Activated effector memory CD4-positive, alpha-beta T cell treated with anti-CD3 and anti-CD28 coated beads, Interleukin-2, amount 50 U/mL, for 16 hours (primary cell): ENCODE data around the gene NFATC2.
A peak's percentile ranks its signal among the peaks of the same experiment; 100 is the strongest.

Experiments
- DNase-seq: peaks from one replicate; pipeline ENCODE4 v3.0.0-alpha.2; 2020

The NFATC2 gene

GRCh38 chr20:51469578-51470498 is 72.7 kb downstream of the NFATC2 start:
- DNase-seq, result peak; percentile 60

DNA sequence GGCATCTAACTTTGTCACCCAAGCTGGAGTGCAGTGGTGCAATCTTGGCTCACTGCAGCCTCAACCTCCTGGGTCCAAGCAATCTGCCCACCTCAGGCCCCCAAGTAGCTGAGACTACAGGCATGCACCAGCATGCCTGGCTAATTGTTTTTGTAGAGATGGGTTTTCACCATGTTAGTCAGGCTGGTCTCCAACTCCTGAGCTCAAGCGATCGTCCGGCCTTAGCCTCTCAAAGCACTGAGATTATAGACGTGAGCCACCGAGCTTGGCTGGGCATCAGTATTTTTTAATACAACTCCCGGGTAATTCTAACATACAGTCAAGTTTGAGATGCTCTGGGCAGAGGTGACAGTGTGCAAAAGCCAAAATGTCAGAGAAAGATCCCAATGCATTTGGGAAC is 73.5 kb downstream of the NFATC2 start:
- DNase-seq, result peak; percentile 37

- no peak for DNase-seq
Observed at GRCh38 chr20:51468636-51469035, 73.9 kb downstream of the NFATC2 start.

DNA sequence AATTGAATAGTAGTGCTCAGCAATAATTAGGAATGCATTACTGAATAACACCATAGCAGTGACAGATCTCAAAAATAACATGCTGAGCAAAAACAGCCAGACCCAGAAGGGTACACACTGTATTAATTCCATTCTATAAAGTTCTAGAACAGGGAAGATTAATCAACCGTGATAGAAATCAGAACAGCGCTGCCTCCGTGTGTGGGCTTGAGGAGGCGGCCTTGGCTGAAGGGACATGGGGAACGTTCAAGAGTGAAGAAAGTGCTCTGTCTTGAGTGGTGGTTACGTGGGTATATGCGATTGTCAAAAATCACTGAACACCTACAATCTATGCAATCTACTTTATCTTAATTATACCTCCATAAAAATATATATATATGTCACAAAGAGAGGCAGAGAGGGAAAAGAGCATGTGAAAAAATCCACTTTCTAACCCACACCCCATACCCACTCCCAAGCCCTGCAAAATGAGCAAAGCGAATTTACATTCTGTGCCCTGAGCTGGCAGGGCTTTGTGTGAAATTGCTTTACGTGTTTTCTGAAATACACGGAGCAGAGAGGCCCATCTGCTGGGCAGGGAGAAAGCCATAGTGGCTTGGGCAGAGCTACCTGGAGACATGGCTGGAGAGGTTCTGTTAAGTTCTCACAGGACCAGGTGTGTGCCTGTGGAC is 74.4 kb downstream of the NFATC2 start:
- peak; percentile 41 for DNase-seq

DNA sequence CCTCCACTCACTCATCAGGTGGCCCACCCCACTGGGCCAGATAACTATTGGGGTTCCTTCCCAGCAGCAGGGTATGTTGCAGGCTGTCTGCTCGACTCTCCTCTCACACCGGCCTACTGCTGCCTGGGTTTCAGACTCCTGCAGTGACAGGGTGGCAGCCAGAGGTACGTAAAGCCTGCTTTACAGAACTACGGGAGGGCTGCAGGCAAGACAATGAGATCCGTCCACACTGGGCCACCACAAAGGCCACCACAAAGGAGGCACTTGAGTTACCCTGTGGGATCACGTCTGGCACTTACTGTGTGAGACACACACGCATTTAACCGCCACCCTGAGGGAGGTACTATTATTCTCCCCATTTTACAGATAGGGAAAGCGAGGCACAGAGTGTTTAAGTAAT is 78.5 kb downstream of the NFATC2 start:
- peak; percentile 54 for DNase-seq

DNA sequence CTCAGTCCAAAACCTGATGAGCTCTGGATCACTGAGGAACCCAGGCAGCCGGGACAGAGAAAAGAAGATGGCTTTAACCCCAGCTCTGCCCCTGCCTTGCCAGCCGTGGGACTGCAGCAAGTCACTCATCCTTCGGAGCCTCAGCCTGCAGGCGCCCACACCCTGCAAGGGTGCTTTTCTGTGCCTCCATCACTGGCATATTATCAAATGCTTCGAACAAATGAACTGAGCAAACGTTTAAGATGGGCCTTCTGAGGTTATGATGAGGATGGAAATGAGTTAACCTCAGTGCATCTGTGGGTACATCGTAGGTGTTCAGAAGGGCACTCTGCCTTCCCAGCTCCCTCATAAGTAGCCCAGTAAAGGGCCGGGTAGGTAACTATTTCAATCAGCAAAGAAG is 79.0 kb downstream of the NFATC2 start:
- peak; percentile 62 for DNase-seq

DNA sequence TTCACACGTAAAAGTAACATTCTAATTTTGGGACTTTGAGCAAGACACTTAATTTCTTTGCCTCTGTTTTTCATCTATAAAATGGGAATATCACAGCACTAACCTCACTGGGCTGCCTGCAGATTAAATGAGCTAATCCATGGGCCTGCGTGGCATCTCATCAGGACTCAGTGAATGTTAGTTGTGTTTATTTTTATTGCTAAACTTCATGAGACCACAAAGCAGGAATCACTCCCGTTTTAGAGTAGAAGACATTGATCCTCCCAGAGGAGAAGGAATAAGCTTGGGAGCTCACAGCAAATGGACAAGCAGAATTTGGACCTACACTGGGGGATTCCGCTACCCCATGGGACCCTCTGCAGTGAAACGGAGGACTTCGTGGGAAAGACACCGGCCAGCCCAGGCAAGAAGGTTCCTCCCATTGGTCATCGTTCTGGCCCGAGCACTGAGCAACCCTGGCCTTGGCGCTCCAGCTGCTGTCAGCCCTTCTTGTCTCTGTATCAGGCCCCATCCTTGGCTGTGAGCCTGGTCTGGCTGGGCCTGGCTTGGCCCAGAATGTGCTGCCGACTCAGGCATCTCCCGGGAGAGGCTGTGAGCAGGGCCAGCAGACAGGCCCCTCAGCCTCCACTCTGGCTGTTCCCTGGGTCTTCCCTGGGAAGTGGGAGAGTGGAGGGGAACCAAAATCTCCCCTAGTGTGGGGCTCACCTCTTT is 79.8 kb downstream of the NFATC2 start:
- DNase-seq, result peak; percentile 39

- peak; percentile 28 for DNase-seq
Observed at GRCh38 chr20:51461846-51462245, 80.7 kb downstream of the NFATC2 start.

DNA sequence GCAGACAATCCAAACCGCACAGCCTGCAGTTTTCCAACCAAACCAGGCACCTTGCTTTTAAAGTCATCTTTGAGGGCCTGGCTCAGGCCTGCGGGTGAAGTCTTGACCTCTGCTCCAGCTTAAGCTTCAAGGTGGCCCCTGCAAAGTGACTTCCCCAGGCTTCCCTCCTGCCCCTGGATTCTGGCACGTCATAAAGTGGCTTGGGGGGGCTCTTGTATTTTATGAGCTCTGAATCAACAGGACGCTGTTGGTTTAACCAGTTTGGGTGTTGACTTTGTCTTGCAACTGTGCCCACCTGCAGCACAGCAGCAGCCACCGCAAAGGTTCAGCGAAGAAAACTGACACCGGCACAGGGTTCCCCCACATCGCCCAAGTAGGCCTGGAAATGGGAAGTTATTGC is 81.2 kb downstream of the NFATC2 start:
- peak; percentile 24 for DNase-seq

GRCh38 chr20:51460569-51461265 is 81.8 kb downstream of the NFATC2 start:
- peak; percentile 22 for DNase-seq

DNA sequence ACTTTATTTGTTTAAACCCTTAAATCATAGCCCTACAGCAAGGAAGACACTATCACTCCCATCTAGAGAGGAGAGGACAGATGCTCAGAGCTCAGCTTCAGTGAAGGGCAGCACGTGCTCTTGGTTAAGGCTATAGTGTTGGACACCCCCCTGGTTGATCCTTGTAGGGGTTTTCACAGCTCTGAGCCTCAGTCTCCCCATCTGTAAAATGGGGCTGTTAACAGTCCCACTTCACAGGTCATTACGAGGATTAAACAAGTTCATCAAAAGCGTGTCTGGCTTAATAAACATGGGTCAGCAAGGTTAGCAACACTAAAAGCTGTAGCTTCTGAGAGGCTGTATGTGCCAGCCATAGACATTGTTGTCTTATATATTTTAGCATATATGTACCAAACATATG is 82.4 kb downstream of the NFATC2 start:
- no peak for DNase-seq

DNA sequence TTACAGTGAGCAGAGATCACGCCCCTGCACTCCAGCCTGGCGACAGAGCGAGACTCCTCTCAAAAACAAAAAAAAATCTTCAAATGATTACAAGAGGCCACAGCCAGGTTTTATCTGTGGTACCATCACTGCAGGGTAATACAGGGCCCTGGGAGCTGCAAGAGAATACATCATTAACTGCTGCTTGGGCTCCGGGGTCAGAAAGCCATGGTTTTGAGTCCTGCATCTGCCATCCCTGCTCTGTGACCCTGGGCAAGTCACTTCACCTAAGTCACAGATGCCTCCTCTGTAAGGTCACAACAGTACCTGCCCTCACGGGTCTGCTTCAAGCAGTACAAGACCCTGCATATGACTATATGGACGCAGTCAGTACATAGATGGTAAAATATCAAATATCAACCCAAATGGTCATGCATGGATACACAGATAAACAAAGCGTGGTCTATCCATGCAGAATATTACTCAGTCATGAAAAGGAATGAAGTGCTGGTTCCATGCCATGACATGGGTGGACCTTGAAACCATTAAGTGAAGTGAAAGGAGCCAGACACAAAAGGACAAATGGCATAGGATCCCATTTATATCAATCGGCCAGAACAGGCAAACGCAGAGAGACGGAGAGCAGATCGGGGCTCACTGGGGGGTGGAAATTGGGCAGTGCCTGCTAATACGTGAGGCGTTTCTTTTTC is 83.6 kb downstream of the NFATC2 start:
- DNase-seq, result no peak

GRCh38 chr20:51457533-51457932 is 85.0 kb downstream of the NFATC2 start:
- DNase-seq, result peak; percentile 50

GRCh38 chr20:51456511-51457509 is 85.7 kb downstream of the NFATC2 start:
- peak; percentile 69 for DNase-seq

GRCh38 chr20:51454250-51454865 is 88.2 kb downstream of the NFATC2 start:
- DNase-seq, result peak; percentile 21

DNA sequence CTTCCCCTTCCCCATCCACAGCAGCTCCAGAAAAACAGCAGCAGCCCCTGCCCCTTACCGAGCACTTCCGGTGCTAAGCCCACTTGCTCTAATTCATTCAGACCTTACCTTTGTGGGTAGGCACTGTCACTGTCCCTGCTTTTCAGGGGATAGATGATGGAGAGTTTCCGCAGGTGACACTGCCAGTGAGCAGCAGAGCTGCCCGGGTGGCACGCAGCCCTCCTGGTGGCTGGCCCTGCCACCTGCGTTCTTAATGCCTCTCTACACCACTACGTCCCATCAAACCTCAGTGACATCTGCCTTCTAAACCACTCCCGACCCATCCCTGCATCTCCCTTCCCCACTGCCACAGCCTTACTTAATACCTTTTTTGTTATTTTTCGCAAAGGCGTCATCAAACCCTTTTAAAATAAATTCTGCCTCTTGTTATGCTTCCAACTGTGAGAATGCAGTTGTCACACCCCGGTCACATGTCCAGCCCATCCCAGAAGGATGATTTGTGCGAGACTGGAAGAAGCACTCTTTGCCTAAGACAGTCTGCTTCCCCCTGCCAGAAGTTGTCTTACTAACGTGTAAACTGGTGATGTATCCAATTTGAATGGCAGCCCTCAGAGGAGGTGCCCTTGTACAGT is 89.7 kb downstream of the NFATC2 start:
- DNase-seq, result peak; percentile 14

GRCh38 chr20:51452091-51452613 is 90.4 kb downstream of the NFATC2 start:
- DNase-seq, result peak; percentile 28

- DNase-seq, result peak; percentile 9
Observed at GRCh38 chr20:51451484-51451883, 91.0 kb downstream of the NFATC2 start.

DNA sequence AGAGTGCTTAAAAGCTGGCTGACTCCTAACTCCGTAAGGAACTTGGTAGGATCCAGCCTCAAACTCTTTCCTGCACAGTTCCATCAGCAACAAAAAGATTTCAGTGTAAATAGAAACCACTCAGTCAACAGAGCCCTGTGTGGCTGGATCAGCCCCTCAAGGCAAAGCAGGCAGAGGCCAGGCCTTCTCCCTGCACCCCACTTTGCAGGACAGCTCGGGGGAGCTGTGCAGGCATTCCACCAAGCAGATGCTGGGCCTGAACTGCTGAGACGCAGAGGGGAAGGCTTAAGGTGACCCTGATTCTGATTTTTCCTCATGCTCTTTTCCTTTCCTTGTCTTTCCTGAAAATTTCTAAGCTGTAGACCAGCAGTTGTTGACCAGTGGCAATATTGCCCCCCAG is 91.5 kb downstream of the NFATC2 start:
- DNase-seq, result no peak
